OCI-LY7 (cell line): ENCODE data around the gene USP35.

Source experiments
- EZH2phosphoT487 ChIP-seq: fragments of 200-600 bp; sonication (generic); IDR thresholded peaks from 2 replicates; pipeline ENCODE4 v1.6.1; 2018; ENCODE audit warnings: low read depth, borderline replicate concordance, mild to moderate bottlenecking, mixed run types, antibody characterized with exemption, low read length, moderate library complexity, mixed read lengths
- TF ChIP-seq, protein P1 (sequence below): fragments of 200-600 bp; sonication (generic); conservative IDR thresholded peaks from 2 replicates; pipeline ENCODE4 v1.5.1; 2014; ENCODE audit warnings: mild to moderate bottlenecking, antibody characterized with exemption, low read length, moderate library complexity, mixed read lengths

DNA sequence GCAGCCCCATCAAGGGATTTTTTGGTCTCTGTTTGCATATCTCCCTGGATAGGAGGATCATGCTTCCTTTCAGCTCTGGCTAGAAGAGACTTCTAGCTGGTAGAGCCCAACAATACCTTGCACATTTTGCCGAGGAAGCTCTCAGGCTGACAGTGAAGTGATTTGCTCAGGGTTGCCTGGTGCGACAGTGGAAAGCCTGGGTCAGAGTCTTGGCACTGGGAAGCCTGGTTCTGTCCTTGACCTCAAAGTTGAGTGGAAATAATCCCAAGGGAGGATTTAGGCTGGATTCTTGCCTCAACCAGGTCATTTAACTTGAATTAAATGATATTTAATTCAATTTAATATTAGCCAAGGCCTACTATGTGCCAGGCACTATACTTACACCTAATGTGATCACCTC is 24.9 kb upstream of the USP35 start:
- TF ChIP-seq, protein P1, sequence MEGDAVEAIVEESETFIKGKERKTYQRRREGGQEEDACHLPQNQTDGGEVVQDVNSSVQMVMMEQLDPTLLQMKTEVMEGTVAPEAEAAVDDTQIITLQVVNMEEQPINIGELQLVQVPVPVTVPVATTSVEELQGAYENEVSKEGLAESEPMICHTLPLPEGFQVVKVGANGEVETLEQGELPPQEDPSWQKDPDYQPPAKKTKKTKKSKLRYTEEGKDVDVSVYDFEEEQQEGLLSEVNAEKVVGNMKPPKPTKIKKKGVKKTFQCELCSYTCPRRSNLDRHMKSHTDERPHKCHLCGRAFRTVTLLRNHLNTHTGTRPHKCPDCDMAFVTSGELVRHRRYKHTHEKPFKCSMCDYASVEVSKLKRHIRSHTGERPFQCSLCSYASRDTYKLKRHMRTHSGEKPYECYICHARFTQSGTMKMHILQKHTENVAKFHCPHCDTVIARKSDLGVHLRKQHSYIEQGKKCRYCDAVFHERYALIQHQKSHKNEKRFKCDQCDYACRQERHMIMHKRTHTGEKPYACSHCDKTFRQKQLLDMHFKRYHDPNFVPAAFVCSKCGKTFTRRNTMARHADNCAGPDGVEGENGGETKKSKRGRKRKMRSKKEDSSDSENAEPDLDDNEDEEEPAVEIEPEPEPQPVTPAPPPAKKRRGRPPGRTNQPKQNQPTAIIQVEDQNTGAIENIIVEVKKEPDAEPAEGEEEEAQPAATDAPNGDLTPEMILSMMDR: no peak
- no peak for TF ChIP-seq EZH2phosphoT487
